Muscle layer of colon (tissue), 2 donors: ENCODE data around the gene TMEM256.

Experiments used
- H3K27ac ChIP-seq: one replicate; pipeline ENCODE4 v1.7.0; 2013; ENCODE audit warnings: low read depth, mild to moderate bottlenecking, low read length, moderate library complexity
- H3K27me3 ChIP-seq, 2 donors: one replicate each; pipeline ENCODE4 v1.7.0; 2013; ENCODE audit warnings: low read length in 2 of 2, mild to moderate bottlenecking in 2 of 2; ENCODE audit not compliant: insufficient read depth in 2 of 2, control insufficient read depth in 1 of 2
- H3K36me3 ChIP-seq: one replicate; pipeline ENCODE4 v1.7.0; 2013; ENCODE audit warnings: mild to moderate bottlenecking, low read length; ENCODE audit not compliant: insufficient read depth
- H3K4me1 ChIP-seq: one replicate; pipeline ENCODE4 v1.7.0; 2013; ENCODE audit warnings: mild to moderate bottlenecking, low read length; ENCODE audit not compliant: insufficient read depth
- H3K4me3 ChIP-seq, 2 donors: one replicate each; pipeline ENCODE4 v1.7.0; 2013; ENCODE audit warnings: low read length in 2 of 2, low read depth in 1 of 2, mild to moderate bottlenecking in 1 of 2, moderate library complexity in 1 of 2
- H3K9ac ChIP-seq: one replicate; pipeline ENCODE4 v1.7.0; 2013; ENCODE audit warnings: low read length
- H3K9me3 ChIP-seq: one replicate; pipeline ENCODE4 v1.7.0; 2013; ENCODE audit warnings: mild to moderate bottlenecking, low read length
- donor health status: abdominal sarcoma.
- donor health status: Adenocarcinoma of cecum.

TMEM256 gene

DNA sequence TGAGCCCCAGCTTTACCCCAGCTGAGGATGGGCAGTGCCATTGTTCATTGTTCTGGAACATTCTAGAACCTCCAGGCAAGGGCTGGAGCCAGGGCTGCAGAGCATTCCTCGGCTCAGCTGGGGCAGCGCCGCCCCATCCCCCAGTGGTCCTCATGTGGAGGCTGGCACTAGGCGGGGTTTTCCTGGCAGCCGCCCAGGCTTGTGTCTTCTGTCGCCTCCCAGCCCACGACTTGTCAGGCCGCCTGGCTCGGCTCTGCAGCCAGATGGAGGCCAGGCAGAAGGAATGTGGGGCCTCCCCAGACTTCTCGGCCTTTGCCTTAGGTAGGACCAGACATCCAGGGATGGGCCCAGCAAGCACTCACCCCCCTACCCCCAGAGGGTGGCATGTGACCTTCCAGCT lies 48.8 kb downstream of the TMEM256 start, which contains the start of gene TMEM95:
Gene TMEM95 (plus strand): TSS at position 104 of the 400 bp plus-strand sequence. CDS start 49 bp downstream, at position 153.
- Histone ChIP-seq H3K36me3 (no peaks in the 10 kb centered on the region), H3K4me3 (no peak within 1 kb of the TSS), H3K27ac (no peak within 1 kb of the TSS), H3K9ac (no peak within 1 kb of the TSS), H3K9me3 (no peaks in the 10 kb centered on the region), H3K4me1 (peaks cover 37% of the 10 kb centered on the region), H3K27me3 (no peaks in the 10 kb centered on the region)

DNA sequence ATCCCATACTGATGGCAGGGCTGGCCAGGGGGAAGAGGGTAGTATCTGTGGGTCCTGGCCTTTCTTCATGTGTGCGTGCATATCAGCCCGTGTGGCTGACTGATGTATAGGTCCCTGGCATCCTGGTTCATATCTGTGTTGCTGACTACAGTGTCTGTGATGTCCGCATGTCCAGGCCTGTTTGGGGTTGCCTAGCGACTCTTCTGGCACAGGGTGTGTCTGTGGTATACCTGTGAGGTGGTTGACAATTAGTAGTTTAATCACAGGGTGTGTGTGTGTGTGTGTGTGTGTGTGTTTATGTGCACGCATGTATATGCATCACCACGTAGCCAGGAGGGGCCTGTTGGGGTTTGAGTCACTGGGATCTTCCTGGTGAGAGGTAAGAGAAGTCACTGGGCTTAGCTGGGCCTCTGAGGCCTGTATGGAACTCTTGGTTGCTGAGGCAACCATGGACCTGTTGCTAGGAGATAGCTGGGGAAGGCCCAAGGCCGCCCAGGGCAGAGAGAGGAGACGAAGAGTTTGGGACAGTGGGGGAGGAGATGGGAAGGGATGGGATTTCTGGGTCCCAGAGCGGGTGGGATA lies 49.5 kb downstream of the TMEM256 start:
- Histone ChIP-seq H3K9me3 (no peaks in the 10 kb centered on the region), H3K4me3 (no peak overlapping the region), H3K36me3 (no peaks in the 10 kb centered on the region), H3K27me3 (no peaks in the 10 kb centered on the region), H3K4me1 (peaks cover 42% of the 10 kb centered on the region), H3K9ac (no peak overlapping the region), H3K27ac (no peak overlapping the region)
